AG04449 (cell line): ENCODE results near the gene MLKL.

Source experiments
- CTCF ChIA-PET: fragments of 350-600 bp; formaldehyde crosslinking; extraction: SDS; loops from one replicate; lab custom pipeline; 2021; ENCODE audit warnings: antibody characterized with exemption; lab: Yijun Ruan, JAX
- POLR2A ChIA-PET: fragments of 400-600, 350-600 bp; formaldehyde crosslinking; extraction: SDS; loops from one replicate; lab custom pipeline; 2020; ENCODE audit warnings: antibody characterized with exemption, inconsistent platforms; lab: Yijun Ruan, JAX
- DNase-seq: peaks from one replicate; pipeline ENCODE4 v3.0.0-alpha.2; 2010; ENCODE audit warnings: low read depth, low spot score
- H3K4me3 ChIP-seq: 2 replicates; pipeline ENCODE4 v1.5.1; 2011; ENCODE audit warnings: low read depth, mild to moderate bottlenecking, control low read depth, low read length
- TF ChIP-seq, protein P1 (sequence below): IDR thresholded peaks from one replicate; pipeline ENCODE4 v1.5.1; 2011; ENCODE audit warnings: mild to moderate bottlenecking, moderate library complexity, low read length, control low read depth, inconsistent platforms; ENCODE audit not compliant: insufficient read depth; ENCODE audit errors: missing control alignments

Gene MLKL

GRCh38 chr16:74739275-74739674 is 38.6 kb upstream of the MLKL start:
- TF ChIP-seq, protein P1, sequence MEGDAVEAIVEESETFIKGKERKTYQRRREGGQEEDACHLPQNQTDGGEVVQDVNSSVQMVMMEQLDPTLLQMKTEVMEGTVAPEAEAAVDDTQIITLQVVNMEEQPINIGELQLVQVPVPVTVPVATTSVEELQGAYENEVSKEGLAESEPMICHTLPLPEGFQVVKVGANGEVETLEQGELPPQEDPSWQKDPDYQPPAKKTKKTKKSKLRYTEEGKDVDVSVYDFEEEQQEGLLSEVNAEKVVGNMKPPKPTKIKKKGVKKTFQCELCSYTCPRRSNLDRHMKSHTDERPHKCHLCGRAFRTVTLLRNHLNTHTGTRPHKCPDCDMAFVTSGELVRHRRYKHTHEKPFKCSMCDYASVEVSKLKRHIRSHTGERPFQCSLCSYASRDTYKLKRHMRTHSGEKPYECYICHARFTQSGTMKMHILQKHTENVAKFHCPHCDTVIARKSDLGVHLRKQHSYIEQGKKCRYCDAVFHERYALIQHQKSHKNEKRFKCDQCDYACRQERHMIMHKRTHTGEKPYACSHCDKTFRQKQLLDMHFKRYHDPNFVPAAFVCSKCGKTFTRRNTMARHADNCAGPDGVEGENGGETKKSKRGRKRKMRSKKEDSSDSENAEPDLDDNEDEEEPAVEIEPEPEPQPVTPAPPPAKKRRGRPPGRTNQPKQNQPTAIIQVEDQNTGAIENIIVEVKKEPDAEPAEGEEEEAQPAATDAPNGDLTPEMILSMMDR: no peak
- H3K4me3 ChIP-seq: no peak overlapping the region
- DNase-seq: no peak
- CTCF ChIA-PET: no interaction called here
- POLR2A ChIA-PET: no interaction called here

GRCh38 chr16:74738816-74739215 is 38.2 kb upstream of the MLKL start:
- ChIA-PET CTCF (interaction anchor here (1.6 kb wide), 1 partner anchor 124 kb away, joined by 6 read pairs; no protein-coding TSS in a partner anchor), POLR2A (no interaction called here)
- H3K4me3 ChIP-seq: no peak overlapping the region
- no peak for DNase-seq
- TF ChIP-seq, protein P1: no peak

DNA sequence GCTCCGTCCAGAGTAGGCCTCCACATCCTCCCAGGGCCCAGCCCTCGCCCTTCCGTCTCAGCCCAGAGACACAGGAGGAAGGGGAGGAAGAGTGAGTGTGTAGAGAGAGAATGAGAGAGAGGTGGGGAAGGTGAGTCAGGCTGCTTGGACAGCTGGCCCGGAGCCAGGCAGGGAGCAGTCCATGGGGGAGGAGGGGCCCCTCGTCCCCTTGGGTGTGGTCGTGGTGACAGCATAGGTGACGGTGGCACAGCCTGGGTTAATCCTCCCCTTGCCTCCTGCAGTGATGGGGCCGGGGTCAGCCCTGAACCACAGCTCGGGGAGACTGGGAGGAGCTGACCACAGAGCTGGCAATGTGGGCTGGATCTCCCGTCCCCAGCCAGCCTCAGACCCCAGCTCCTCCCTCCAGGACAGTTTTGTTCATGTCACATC is 37.5 kb upstream of the MLKL start:
- DNase-seq: no peak
- H3K4me3 ChIP-seq: no peak overlapping the region
- TF ChIP-seq, protein P1: no peak
- ChIA-PET CTCF (interaction anchor here (1.6 kb wide), 1 partner anchor 124 kb away, joined by 6 read pairs; no protein-coding TSS in a partner anchor), POLR2A (interaction anchor here (0.6 kb wide), 1 partner anchor 307 kb away, joined by 3 read pairs; no protein-coding TSS in a partner anchor)

DNA sequence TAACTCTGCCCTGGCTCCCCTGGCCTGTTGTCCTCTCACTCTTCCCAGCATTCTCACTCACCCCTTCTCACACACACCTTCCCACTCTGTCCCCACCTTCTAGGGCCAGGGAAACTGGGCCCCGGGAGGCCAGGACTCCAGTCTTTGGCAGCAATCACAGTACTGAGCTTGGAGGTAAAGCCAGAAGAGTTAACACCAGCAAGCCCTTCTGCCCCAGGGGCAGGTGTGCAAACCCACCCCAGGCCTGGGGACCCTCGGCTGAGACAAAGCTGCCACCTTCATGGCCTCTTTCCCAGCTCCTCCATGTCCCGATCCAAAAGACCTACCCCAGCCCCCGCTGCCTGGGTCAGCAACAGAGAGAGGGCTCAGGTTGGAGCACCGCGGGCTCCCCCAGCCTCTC is 36.9 kb upstream of the MLKL start:
- TF ChIP-seq, protein P1: no peak
- no peak for DNase-seq
- POLR2A ChIA-PET: no interaction called here
- no peak overlapping the region for H3K4me3 ChIP-seq
- CTCF ChIA-PET: interaction anchor here (1.6 kb wide), 1 partner anchor 125 kb away, joined by 6 read pairs; no protein-coding TSS in a partner anchor

DNA sequence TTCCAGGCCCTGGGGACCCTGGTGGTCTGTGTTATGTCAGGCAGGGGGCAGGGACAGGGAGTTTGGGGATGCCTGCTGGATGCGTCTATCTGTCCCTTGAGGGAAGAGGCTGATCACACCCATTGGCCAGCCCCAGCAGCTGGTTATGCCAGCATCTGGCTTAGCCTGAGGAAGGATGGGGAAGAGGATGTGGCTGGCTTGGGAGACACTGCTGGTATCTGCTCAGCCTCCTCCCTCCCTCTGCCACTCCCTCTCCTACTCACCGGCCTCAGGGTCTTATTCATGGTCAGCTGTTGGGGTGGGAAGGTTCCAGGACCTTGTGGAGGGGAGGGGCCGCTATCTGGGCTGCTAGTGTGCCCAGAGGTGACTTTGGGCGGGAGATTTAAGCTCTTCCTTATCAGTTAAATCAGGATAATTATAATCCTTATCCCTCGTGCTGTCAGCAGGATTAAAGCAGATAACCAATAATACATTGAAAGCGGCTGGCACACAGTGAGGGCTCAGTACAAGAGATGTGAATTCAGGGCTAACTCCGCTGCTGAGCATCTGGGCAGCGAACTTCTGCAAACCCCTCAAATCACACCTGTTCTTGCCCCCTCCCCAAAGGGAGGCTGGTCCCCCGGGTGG is 36.0 kb upstream of the MLKL start:
- no peak overlapping the region for H3K4me3 ChIP-seq
- TF ChIP-seq, protein P1: no peak
- DNase-seq: no peak
- CTCF ChIA-PET: interaction anchor here (0.9 to 1.1 kb wide), 3 partner anchors 12 to 126 kb away, joined by 3 to 4 read pairs (median 3); no protein-coding TSS in a partner anchor
- POLR2A ChIA-PET: no interaction called here

- no peak overlapping the region for H3K4me3 ChIP-seq
- CTCF ChIA-PET: interaction anchor here (0.9 to 1.5 kb wide), 4 partner anchors 13 to 127 kb away, joined by 3 to 4 read pairs (median 3); partner anchors contain the start of gene MLKL
- TF ChIP-seq, protein P1: no peak
- no peak for DNase-seq
- POLR2A ChIA-PET: no interaction called here
Observed at GRCh38 chr16:74735554-74735953, 34.9 kb upstream of the MLKL start.
